Measurements from ENCODE around the gene MAP1B.

DNA sequence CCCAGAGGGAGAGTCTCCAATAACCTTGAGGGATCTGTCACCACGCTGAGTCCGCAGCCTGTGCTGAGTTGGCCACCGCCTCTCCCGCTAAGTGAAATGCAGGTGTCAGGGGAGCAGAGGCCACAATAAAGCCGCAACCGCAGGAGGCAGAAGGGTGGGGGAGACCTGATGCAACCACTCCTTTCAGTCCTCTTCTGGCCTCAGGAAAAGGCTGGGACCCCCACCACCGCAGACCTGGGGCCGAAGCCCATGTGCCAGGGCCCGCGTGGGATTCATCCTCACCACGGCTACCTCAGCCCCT lies 576 bp downstream of the MAP1B start:
- TF ChIP-seq, protein P1, sequence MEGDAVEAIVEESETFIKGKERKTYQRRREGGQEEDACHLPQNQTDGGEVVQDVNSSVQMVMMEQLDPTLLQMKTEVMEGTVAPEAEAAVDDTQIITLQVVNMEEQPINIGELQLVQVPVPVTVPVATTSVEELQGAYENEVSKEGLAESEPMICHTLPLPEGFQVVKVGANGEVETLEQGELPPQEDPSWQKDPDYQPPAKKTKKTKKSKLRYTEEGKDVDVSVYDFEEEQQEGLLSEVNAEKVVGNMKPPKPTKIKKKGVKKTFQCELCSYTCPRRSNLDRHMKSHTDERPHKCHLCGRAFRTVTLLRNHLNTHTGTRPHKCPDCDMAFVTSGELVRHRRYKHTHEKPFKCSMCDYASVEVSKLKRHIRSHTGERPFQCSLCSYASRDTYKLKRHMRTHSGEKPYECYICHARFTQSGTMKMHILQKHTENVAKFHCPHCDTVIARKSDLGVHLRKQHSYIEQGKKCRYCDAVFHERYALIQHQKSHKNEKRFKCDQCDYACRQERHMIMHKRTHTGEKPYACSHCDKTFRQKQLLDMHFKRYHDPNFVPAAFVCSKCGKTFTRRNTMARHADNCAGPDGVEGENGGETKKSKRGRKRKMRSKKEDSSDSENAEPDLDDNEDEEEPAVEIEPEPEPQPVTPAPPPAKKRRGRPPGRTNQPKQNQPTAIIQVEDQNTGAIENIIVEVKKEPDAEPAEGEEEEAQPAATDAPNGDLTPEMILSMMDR (conservative IDR thresholded peaks at IDR 0.05), result no peak
- no peak for TF ChIP-seq EZH2 (IDR thresholded peaks at IDR 0.05; ENCODE audit: low read depth)
